Kidney glomerular epithelial cell (primary cell): ENCODE data around the gene SH3GL1.

Source experiments
- DNase-seq: peaks from one replicate; lab custom pipeline; 2025; lab: John Stamatoyannopoulos, UW

Gene SH3GL1

GRCh38 chr19:4313847-4314490 is 86.4 kb downstream of the SH3GL1 start:
- DNase-seq, result no peak
